ENCODE measurements around the gene RASSF1. TPM values are rescaled to one million over a fixed set of nuclear protein-coding genes. Genes with fewer than 3 reads are reported as not detected.
A peak's percentile ranks its signal among the peaks of the same experiment; 100 is the strongest.

Gene RASSF1
- total and polyA plus RNA-seq, 2 of the 13 experiments (the other 11 are each of a cell fraction or from before 2014, with no cell fraction given): 10.2 to 27.5 TPM

DNA sequence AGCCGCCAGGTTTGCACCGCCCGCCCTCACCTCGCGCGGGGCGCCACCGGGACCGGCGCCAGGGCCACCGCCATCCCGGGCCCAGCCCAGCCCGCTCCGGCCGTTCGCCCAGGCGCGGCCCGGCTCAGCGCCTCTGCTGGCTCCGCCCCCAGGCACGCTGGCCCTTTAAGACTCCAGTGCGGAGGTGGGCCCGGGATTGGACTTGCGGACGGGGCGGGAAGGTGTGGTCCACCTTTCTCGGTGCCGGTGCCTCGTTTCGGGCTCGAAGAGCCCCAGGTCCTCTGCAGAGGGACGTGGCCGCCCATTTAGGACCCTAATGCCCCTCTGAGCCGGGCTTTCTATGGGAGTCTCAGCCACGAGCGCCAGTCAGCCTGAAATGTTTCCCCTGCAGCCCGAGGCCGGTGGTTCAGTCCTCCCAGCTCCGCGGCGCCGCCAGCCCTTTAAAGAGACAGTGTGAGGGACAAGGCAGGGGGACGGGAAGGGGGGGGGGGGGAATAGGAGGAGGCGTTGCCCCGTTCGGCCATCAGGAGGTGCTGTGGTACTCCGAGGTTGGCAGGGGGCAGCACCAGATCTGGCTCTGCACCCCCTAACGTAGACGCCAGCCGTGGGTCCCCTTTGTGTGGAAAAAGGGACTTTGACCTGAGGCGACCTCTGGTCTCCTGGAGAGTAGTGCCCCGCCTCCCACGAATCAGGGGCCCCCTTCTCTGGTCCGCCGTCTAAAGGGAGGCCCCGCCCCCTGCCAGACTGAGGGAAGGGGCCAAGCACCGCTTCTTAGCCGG lies 19.1 kb downstream of the RASSF1 start (continued):
- TF ChIP-seq, protein P1, sequence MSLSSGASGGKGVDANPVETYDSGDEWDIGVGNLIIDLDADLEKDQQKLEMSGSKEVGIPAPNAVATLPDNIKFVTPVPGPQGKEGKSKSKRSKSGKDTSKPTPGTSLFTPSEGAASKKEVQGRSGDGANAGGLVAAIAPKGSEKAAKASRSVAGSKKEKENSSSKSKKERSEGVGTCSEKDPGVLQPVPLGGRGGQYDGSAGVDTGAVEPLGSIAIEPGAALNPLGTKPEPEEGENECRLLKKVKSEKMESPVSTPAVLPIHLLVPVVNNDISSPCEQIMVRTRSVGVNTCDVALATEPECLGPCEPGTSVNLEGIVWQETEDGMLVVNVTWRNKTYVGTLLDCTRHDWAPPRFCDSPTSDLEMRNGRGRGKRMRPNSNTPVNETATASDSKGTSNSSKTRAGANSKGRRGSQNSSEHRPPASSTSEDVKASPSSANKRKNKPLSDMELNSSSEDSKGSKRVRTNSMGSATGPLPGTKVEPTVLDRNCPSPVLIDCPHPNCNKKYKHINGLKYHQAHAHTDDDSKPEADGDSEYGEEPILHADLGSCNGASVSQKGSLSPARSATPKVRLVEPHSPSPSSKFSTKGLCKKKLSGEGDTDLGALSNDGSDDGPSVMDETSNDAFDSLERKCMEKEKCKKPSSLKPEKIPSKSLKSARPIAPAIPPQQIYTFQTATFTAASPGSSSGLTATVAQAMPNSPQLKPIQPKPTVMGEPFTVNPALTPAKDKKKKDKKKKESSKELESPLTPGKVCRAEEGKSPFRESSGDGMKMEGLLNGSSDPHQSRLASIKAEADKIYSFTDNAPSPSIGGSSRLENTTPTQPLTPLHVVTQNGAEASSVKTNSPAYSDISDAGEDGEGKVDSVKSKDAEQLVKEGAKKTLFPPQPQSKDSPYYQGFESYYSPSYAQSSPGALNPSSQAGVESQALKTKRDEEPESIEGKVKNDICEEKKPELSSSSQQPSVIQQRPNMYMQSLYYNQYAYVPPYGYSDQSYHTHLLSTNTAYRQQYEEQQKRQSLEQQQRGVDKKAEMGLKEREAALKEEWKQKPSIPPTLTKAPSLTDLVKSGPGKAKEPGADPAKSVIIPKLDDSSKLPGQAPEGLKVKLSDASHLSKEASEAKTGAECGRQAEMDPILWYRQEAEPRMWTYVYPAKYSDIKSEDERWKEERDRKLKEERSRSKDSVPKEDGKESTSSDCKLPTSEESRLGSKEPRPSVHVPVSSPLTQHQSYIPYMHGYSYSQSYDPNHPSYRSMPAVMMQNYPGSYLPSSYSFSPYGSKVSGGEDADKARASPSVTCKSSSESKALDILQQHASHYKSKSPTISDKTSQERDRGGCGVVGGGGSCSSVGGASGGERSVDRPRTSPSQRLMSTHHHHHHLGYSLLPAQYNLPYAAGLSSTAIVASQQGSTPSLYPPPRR (CRISPR knock-in tag; IDR thresholded peaks at IDR 0.05; ENCODE audit: borderline replicate concordance): peak; percentile 68
- no peak for TF ChIP-seq CCAR2 (optimal IDR thresholded peaks at IDR 0.05; ENCODE audit: low read depth, low read length)
- no peak for TF ChIP-seq ZNF562 (CRISPR knock-in tag; IDR thresholded peaks at IDR 0.05; ENCODE audit: borderline replicate concordance)
- no peak; the same call in 1 of the 2 replicates for TF ChIP-seq ZNF546 (CRISPR knock-in tag; conservative IDR thresholded peaks at IDR 0.05)
- no peak for TF ChIP-seq TCF7L2 (IDR thresholded peaks at IDR 0.05; ENCODE audit: low read depth, low read length)
- TF ChIP-seq KLF12 (CRISPR knock-in tag; IDR thresholded peaks at IDR 0.05; ENCODE audit: borderline replicate concordance): no peak
- no peak for TF ChIP-seq CENPX (CRISPR knock-in tag; IDR thresholded peaks at IDR 0.05)
- peak; percentile 67; the same call in 1 of the 2 replicates for TF ChIP-seq HIC2 (CRISPR knock-in tag; IDR thresholded peaks at IDR 0.05; ENCODE audit: low read depth)
- no peak; the same call in 1 of the 2 replicates for TF ChIP-seq ZBTB2 (CRISPR knock-in tag; IDR thresholded peaks at IDR 0.05; ENCODE audit: low read depth)
- TF ChIP-seq POLR2AphosphoS5 (IDR thresholded peaks at IDR 0.05; ENCODE audit: low read depth, low read length): peak; percentile 50
- no peak for TF ChIP-seq PBX2 (CRISPR knock-in tag; IDR thresholded peaks at IDR 0.05)
- TF ChIP-seq, protein P2, sequence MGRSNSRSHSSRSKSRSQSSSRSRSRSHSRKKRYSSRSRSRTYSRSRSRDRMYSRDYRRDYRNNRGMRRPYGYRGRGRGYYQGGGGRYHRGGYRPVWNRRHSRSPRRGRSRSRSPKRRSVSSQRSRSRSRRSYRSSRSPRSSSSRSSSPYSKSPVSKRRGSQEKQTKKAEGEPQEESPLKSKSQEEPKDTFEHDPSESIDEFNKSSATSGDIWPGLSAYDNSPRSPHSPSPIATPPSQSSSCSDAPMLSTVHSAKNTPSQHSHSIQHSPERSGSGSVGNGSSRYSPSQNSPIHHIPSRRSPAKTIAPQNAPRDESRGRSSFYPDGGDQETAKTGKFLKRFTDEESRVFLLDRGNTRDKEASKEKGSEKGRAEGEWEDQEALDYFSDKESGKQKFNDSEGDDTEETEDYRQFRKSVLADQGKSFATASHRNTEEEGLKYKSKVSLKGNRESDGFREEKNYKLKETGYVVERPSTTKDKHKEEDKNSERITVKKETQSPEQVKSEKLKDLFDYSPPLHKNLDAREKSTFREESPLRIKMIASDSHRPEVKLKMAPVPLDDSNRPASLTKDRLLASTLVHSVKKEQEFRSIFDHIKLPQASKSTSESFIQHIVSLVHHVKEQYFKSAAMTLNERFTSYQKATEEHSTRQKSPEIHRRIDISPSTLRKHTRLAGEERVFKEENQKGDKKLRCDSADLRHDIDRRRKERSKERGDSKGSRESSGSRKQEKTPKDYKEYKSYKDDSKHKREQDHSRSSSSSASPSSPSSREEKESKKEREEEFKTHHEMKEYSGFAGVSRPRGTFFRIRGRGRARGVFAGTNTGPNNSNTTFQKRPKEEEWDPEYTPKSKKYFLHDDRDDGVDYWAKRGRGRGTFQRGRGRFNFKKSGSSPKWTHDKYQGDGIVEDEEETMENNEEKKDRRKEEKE (IDR thresholded peaks at IDR 0.05): no peak
- no peak for TF ChIP-seq ZNF780A (CRISPR knock-in tag; IDR thresholded peaks at IDR 0.05)
- TF ChIP-seq XRCC5 (optimal IDR thresholded peaks at IDR 0.05; ENCODE audit: low read length): peak; percentile 55
- no peak for TF ChIP-seq ZFP36L1 (CRISPR knock-in tag; IDR thresholded peaks at IDR 0.05)
